Mammary epithelial cell (primary cell): ENCODE data around the gene GUCD1.
"Not testable (repeated sequence)": the region's sequence is repeated elsewhere in the genome, so short reads cannot be mapped to it uniquely, and the experiment has no call there.

ENCODE experiments used
- CTCF ChIP-seq, 2 donors: IDR thresholded peaks in 1 of 2; conservative IDR thresholded peaks in 1 of 2; 2 replicates each; pipeline ENCODE4 v1.5.1; 2011 to 2012; ENCODE audit warnings: inconsistent platforms in 2 of 2, low read length in 2 of 2, mild to moderate bottlenecking in 2 of 2, control low read depth in 1 of 2, low read depth in 1 of 2; ENCODE audit not compliant: insufficient read depth in 1 of 2; ENCODE audit errors: extremely low read depth in 1 of 2
- EZH2 ChIP-seq: IDR thresholded peaks from 2 replicates; pipeline ENCODE4 v1.6.1; 2012; ENCODE audit warnings: low read length, inconsistent platforms, borderline replicate concordance

GRCh38 chr22:24552503-24553286, 2.2 kb downstream of the GUCD1 start:
- TF ChIP-seq EZH2; CTCF (conservative IDR thresholded peaks at IDR 0.05 in 1 of 2, IDR thresholded peaks at IDR 0.05 in 1 of 2; ENCODE audit: extremely low read depth in 1 of 2, insufficient read depth in 1 of 2, low read depth in 1 of 2, low read length in 2 of 2): not testable (repeated sequence)
